Skin epidermis (tissue), 12 donors: ENCODE measurements around the gene DENND1B.

Experiments used
- H3K27ac ChIP-seq, 21 experiments: fragments of 200-600 bp; sonication (generic) in 11 of 21; one replicate each; pipeline ENCODE4 v1.5.0; 2020; ENCODE audit warnings: mild to moderate bottlenecking in 3 of 21, inconsistent platforms in 2 of 21, moderate library complexity in 2 of 21
- H3K4me3 ChIP-seq, 7 experiments: fragments of 200-600 bp; sonication (generic) in 2 of 7; one replicate each; pipeline ENCODE4 v1.5.0; 2020; ENCODE audit warnings: inconsistent platforms in 2 of 7, mild to moderate bottlenecking in 2 of 7, moderate library complexity in 1 of 7

The DENND1B gene

DNA sequence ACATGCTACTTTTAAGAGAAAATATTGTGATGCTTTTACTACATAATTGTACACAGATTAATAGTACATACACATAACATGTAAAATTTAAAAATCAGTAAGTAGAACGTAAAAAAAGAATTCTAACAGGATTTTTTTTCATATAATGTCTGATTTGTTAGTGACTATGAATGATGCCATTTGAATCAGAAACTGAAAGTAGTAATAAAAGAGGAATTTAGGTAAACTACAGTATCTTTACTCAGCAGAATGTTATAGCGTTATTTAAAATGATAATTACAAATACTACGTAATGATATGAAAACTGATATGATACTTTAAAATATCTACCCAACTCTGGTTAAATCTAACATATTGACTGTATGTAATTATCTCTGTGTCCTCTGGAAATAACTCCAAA lies 116.1 kb downstream of the DENND1B start:
- Histone ChIP-seq H3K27ac (no peak overlapping the region), H3K4me3 (no peak overlapping the region)

GRCh38 chr1:197649188-197649587 lies 126.1 kb downstream of the DENND1B start:
- Histone ChIP-seq H3K27ac (no peak overlapping the region), H3K4me3 (no peak overlapping the region)

- no peak overlapping the region for H3K27ac ChIP-seq
- H3K4me3 ChIP-seq = no peak overlapping the region
Measured at GRCh38 chr1:197638316-197638715, 137.0 kb downstream of the DENND1B start.

GRCh38 chr1:197637406-197637805 lies 137.9 kb downstream of the DENND1B start:
- no peak overlapping the region for H3K27ac ChIP-seq
- no peak overlapping the region for H3K4me3 ChIP-seq

GRCh38 chr1:197633447-197634078 lies 141.7 kb downstream of the DENND1B start:
- no peak overlapping the region for H3K4me3 ChIP-seq
- no peak overlapping the region for H3K27ac ChIP-seq

GRCh38 chr1:197632651-197633050 lies 142.6 kb downstream of the DENND1B start:
- H3K27ac ChIP-seq = no peak overlapping the region
- H3K4me3 ChIP-seq = no peak overlapping the region

- H3K27ac ChIP-seq = no peak overlapping the region
- no peak overlapping the region for H3K4me3 ChIP-seq
Measured at GRCh38 chr1:197632005-197632404, 143.3 kb downstream of the DENND1B start.

DNA sequence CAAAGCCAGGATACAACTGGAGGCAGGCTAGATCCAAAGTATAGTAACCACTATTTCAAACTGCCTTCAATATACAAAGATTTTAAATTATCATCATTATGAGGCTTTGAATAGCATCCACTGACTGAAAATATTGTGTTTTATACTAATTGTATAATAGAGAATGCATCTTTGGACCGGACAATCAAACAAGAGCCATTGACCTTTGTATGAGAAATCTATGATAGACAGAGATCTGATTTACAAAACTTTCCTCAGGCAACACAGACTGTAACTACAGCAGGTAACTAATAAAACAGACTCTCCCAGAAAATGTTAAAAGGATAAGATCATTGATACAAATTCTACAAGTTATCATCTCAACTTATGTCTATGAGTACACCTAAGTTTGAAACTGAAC lies 152.9 kb downstream of the DENND1B start:
- no peak overlapping the region for H3K4me3 ChIP-seq
- H3K27ac ChIP-seq = no peak overlapping the region

GRCh38 chr1:197621761-197622160 lies 153.5 kb downstream of the DENND1B start:
- H3K27ac ChIP-seq = no peak overlapping the region
- no peak overlapping the region for H3K4me3 ChIP-seq

GRCh38 chr1:197620714-197621163 lies 154.5 kb downstream of the DENND1B start:
- Histone ChIP-seq H3K27ac (no peak overlapping the region), H3K4me3 (no peak overlapping the region)

DNA sequence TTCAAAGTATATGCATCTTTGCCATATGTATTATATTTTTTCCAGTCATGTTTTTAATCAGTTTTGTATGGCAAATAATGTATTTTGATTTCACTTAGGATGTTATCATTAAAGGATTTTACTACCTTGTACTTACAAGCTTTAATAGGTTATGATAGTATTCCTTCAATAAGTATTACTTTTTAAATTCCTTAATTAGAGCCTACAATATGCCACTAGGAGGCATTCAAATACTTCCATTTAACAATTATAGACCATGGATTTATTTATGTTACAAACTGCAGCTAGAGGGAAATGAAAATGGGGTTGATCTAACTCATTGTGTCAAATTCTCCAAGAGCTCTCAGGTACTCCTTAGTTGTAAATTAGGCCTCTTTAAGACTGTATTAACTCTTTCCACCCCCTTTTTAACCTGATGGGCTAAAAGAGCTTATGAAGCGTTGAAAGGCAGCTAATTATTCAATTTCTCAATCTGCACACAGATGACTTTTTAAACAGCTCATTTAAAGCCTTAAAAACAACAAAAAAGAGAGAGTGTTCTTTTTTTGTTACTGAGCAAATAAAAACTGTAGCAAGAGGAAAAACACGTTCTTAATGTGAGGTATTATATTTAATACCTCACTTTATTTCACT lies 156.2 kb downstream of the DENND1B start:
- H3K27ac ChIP-seq = no peak overlapping the region
- no peak overlapping the region for H3K4me3 ChIP-seq

DNA sequence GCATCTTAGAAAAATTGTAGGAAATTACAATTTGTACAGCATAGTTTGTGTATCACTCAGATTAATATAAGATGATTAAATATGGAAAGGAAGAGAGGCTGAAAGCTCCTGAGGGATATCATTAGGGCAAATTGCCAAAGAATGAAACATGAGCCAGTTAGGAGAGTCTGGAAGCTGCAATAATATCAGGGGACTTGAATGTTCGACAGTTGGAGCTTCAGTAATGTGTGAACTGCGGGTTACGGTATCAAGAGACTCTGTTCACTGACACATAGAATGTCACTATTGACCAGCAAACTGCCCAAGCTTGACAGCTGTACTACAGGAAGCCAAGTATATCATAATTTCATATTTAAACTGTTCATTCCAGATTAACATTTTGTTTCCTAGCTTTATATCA lies 157.2 kb downstream of the DENND1B start:
- no peak overlapping the region for H3K4me3 ChIP-seq
- H3K27ac ChIP-seq = no peak overlapping the region

DNA sequence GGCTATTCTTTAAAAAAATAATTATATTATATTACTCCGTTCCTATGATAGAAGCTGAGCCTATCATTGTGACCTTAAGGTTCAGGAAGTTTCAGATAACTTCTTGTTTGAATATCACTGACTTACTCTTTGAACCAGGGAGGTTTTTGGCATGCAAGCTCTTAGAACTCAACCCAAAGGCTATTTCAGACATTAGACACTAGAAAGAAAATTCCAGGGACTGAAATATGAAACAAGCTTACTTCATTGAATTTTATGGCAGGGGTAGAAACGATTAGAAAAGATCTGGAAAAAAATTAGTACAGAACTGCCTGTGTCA lies 159.6 kb downstream of the DENND1B start:
- H3K4me3 ChIP-seq = no peak overlapping the region
- H3K27ac ChIP-seq = no peak overlapping the region

DNA sequence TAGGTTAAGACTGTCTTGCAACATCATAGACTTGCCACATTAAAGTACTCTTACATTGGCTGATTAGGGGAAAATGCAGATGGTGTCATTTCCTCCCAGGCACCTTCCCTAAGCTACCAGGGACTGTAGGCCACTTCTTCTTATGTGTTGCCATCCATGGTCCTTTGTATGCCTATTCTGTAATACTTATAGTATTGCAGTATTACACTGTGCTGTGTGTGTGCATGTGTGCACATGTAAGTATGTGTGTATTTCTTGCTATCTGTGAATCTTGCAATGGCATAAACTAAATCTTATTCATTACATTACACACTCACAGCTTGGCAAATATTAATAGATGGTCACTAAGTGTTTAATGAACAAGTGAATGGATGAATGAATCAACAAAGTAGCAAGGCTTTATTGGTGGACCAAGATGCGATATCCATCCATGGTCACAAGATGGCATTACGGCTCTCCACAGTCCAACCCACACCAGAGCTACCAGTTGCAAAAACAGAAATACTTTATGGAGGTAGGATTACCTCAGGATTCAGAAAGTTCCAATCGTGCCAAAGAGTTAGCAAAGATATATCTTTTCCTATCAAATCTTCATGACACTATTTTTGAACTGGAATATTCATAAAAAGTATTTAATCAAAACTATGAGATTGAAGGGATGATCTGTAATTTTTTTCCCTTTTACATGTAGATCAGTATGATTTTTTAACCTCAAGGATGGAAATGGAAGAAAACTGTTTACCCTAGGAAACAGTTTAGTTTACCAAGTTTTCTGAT lies 160.2 kb downstream of the DENND1B start:
- Histone ChIP-seq H3K27ac (no peak overlapping the region), H3K4me3 (no peak overlapping the region)

GRCh38 chr1:197606168-197606845 lies 169.0 kb downstream of the DENND1B start:
- Histone ChIP-seq H3K4me3 (no peak overlapping the region), H3K27ac (no peak overlapping the region)

DNA sequence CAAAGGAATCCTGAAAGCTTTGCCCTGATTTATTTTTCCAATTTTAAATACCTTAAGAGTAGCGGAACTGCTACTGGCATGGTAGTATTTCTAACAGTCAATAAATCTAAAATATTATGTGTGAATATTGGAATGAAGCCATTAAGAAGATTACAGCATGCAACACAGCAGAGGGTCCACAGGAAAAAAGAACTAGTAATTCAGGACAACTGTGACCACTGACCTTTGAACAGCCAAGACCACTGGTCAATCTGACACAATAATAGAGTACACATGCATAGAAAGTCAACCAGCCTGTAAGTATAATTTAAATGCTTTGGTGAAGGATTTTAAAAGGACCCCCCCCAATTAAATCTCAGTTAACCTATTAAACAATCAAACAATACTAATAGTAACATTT lies 171.0 kb downstream of the DENND1B start:
- H3K27ac ChIP-seq = no peak overlapping the region
- no peak overlapping the region for H3K4me3 ChIP-seq

DNA sequence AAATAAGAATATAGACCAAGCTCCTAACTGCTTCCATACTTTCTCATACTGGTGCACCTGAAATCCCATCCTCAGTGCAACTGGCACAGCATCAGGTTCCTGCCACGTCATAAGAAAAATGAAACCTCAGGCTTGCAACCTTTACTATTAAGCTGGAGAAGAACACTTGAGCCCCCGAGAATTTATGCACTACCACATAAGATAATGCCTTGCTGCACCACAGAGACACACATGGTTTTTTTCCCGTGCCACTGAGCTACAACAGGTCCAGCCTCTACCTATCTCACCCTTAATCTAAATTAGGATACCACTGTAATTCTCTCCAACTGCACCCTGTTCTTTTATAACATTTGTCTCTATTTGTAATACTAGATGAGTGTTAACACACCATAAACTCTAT lies 174.5 kb downstream of the DENND1B start:
- H3K27ac ChIP-seq = no peak overlapping the region
- H3K4me3 ChIP-seq = no peak overlapping the region

DNA sequence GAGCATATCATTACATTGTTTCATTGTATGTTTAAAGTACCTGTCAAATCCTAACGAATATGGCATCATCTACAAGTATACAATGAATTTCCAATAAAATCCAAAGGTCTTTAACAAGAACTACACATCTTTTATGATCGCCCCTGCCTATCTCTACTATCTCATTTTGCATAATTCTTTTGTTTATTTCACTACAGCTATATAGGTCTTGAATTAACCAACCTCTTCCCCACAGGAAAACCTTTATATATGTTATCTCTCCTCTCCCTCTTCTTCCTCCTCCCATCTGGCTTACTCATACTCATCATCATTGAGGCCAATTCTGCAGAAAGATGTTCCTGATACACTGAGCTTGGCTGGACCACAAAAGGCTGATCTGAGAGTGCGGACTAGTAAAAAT lies 175.5 kb downstream of the DENND1B start:
- Histone ChIP-seq H3K27ac (no peak overlapping the region), H3K4me3 (no peak overlapping the region)

GRCh38 chr1:197598935-197599334 lies 176.3 kb downstream of the DENND1B start:
- Histone ChIP-seq H3K27ac (no peak overlapping the region), H3K4me3 (no peak overlapping the region)

GRCh38 chr1:197595304-197595904 lies 179.9 kb downstream of the DENND1B start:
- Histone ChIP-seq H3K4me3 (no peak overlapping the region), H3K27ac (no peak overlapping the region)
